Stimulated activated naive CD8-positive, alpha-beta T cell treated with anti-CD3 and anti-CD28 coated beads, Interleukin-15, Interleukin-2, amounts not matched to agents 100 ng/mL and 50 ng/mL, for 24 hours (primary cell): Measurements from ENCODE around the gene EPB41L4B.
A peak's percentile ranks its signal among the peaks of the same experiment; 100 is the strongest.

Source experiments
- H3K27ac Mint-ChIP-seq: one replicate; pipeline ENCODE4 v1.8.0; 2021; ENCODE audit warnings: mild to moderate bottlenecking, mixed read lengths
- H3K27me3 Mint-ChIP-seq: one replicate; pipeline ENCODE4 v1.8.0; 2021; ENCODE audit warnings: mixed read lengths
- H3K36me3 Mint-ChIP-seq: one replicate; pipeline ENCODE4 v1.8.0; 2021; ENCODE audit warnings: low read depth, mixed read lengths
- H3K4me1 Mint-ChIP-seq: one replicate; pipeline ENCODE4 v1.8.0; 2021; ENCODE audit warnings: low read depth, mixed read lengths
- H3K4me3 Mint-ChIP-seq: one replicate; pipeline ENCODE4 v1.8.0; 2021; ENCODE audit warnings: mild to moderate bottlenecking, mixed read lengths
- H3K9me3 Mint-ChIP-seq: one replicate; pipeline ENCODE4 v1.8.0; 2021; ENCODE audit warnings: mixed read lengths

The EPB41L4B gene

DNA sequence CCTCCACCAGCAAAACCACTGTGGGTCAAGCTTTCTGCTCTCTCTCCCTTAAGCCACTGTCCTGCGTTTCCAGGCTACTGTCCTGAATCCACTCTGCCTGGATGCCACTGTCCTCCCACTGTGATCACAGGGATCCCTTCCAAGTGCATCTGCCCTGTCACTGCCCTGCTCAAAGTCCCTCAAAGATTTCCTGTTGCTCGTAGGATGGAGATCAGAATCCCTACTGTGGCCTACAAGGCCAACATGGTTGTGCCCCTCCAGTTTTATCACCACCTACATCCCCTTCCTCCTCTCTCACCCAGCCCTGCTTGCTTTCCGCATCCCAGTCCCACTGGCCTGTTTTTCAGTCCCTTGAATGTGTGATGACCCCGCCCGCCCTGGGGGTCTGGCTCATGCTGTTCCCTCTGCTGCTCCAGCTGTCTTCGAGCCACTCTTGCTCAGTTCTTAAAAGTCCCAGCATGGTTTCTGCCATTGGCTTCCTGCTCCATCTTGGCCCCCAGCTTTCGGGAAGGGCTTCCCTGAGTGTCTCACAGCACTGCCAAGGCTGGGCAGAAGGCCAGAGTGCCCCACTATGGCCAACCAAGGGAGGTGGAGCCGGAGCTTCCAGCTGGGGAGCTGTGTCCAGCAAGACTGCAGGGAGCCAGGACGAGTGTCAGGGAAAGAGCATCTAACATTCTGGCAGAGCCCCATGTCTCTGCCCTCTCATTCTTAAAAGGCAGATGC, 140.9 kb downstream of the EPB41L4B start:
- Mint-ChIP-seq H3K4me1 (peaks cover 12% of the 10 kb centered on the region), H3K27ac (no peak overlapping the region)

DNA sequence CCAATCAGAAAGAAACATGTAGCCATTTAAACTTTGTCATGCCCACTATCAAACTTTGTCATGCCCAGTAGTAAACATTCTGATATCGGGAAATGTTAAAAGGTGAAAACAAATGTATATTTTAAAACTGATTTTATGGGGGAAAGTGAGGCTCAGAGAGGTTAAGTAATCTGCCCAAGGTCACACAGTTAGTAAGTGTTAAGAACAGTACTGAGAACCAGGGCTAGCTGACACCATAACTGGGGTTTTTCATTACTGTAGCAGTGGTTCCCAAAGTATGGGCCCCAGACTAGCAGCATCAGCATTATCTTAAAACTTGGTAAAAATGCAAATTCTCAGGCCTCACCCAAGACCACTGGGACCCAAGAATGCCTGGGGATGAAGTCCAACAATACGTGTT, 143.9 kb downstream of the EPB41L4B start:
- no peaks in the 10 kb centered on the region for H3K36me3 Mint-ChIP-seq
- no peak overlapping the region for H3K27ac Mint-ChIP-seq
- peaks cover 12% of the 10 kb centered on the region for H3K4me1 Mint-ChIP-seq
- no peaks in the 10 kb centered on the region for H3K9me3 Mint-ChIP-seq
- H3K4me3 Mint-ChIP-seq, result no peak overlapping the region
- H3K27me3 Mint-ChIP-seq, result peaks cover 9% of the 10 kb centered on the region

More for the DNA sequence above, 140.9 kb downstream of the EPB41L4B start:
- H3K36me3 Mint-ChIP-seq, result no peaks in the 10 kb centered on the region
- H3K4me3 Mint-ChIP-seq, result no peak overlapping the region
- peaks cover 11% of the 10 kb centered on the region for H3K27me3 Mint-ChIP-seq
- no peaks in the 10 kb centered on the region for H3K9me3 Mint-ChIP-seq

DNA sequence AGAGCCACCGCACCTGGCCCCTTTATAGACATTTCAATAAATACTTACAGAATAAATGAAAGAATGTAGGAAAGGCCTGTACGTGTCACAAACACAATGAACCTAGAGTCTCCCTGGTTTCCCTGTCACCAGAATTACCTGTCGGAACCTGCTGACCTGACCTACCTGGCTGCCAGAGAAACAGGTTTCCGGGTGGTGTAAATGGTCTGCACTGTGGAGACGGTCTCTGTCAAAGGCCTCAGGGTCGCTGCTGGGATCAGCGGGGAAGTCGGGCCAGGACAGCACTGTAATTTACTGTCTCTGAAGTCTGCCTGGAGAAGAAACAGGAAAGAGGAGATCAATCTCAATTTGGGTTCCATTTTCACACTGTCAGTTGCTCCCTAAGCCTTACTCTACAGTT, 144.5 kb downstream of the EPB41L4B start:
- Mint-ChIP-seq H3K4me1 (peaks cover 9% of the 10 kb centered on the region), H3K27ac (no peak overlapping the region), H3K27me3 (peaks cover 9% of the 10 kb centered on the region), H3K36me3 (no peaks in the 10 kb centered on the region), H3K9me3 (no peaks in the 10 kb centered on the region), H3K4me3 (no peak overlapping the region)

DNA sequence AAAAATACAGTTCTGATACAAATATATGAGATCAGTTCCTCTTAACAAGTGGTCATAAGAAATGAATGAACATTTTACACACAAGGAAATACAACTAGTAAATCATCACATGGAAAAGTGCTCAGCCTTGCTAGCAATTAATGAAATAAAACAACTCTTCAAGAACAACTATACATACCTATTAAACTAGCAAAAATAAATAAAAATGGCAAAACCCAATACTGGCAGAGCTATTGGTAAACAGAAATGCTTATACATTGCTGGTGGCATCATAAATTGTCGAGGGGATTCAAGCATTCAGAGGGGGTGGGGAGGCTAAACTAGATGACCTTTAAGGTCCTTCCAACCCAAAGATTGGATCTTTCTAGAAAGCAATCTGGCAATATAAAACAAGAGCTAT, 147.9 kb downstream of the EPB41L4B start:
- no peaks in the 10 kb centered on the region for H3K4me1 Mint-ChIP-seq
- no peak overlapping the region for H3K4me3 Mint-ChIP-seq
- no peaks in the 10 kb centered on the region for H3K36me3 Mint-ChIP-seq
- H3K27ac Mint-ChIP-seq, result no peak overlapping the region
- H3K27me3 Mint-ChIP-seq, result peaks cover 33% of the 10 kb centered on the region
- no peaks in the 10 kb centered on the region for H3K9me3 Mint-ChIP-seq

DNA sequence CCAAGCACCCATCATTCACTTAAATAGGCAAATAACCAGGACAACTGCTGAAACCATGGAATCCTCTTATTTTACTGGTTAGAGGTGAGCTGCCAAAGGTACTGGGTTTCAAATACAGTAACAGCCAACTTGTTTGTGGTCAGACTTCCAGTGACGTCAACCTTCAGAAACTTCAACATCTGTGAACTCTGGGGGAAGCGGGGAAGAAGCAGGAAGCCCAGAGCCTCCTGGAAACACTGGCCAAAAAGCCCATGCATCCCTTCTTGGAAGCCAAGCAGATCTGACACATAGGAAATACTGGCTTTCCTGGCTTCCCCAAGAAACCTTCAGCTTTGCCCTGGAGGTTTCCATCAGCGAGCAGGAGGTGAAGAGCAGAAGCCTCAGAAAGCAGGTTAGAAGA, 148.9 kb downstream of the EPB41L4B start:
- H3K4me1 Mint-ChIP-seq, result no peaks in the 10 kb centered on the region
- H3K36me3 Mint-ChIP-seq, result no peaks in the 10 kb centered on the region
- H3K27me3 Mint-ChIP-seq, result peaks cover 41% of the 10 kb centered on the region
- H3K9me3 Mint-ChIP-seq, result no peaks in the 10 kb centered on the region
- H3K27ac Mint-ChIP-seq, result no peak overlapping the region
- H3K4me3 Mint-ChIP-seq, result no peak overlapping the region

DNA sequence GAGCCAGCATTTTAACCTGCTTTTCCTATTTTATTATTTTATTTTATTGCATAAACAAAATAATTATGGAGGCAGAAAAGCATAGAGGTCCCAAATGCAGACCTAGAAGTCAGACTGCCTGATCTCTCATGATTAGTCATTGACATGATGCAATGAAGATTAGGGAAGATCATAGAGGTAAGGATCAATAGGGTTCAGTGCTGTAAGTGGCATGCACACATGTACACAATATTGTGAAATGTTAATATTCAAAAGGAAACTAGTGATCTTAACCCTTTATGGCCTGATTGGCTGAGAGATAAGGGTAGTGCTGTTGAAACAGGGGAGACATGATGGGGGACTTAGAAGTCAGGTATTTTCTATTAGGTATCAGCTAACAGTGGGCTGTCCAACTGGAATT, 152.7 kb downstream of the EPB41L4B start:
- H3K27me3 Mint-ChIP-seq, result peaks cover 62% of the 10 kb centered on the region
- H3K4me3 Mint-ChIP-seq, result no peak overlapping the region
- no peaks in the 10 kb centered on the region for H3K9me3 Mint-ChIP-seq

DNA sequence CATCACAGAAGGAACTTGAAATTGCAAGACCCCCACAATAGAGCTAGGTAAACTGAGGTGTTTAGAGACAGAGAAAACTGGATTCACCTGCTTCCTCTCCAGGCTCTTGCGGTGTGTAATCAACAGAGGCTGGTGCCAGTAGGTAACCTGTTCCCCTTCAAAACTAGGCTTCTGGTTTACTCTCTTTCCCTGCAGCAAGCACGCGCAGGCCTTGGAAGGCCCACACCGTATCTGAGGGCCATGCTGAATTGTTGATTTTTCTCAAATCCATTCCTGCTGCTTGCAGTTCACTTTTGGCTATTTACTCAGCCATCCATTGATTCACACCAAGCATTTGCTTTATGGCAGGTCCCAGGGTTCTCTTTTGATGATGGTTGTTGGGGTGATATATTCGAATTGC, 153.1 kb downstream of the EPB41L4B start:
- no peaks in the 10 kb centered on the region for H3K4me1 Mint-ChIP-seq
- H3K36me3 Mint-ChIP-seq, result no peaks in the 10 kb centered on the region
- peaks cover 64% of the 10 kb centered on the region for H3K27me3 Mint-ChIP-seq
- peak overlapping the region; percentile 14 for H3K4me3 Mint-ChIP-seq
- no peak overlapping the region for H3K27ac Mint-ChIP-seq
- H3K9me3 Mint-ChIP-seq, result no peaks in the 10 kb centered on the region

More for the DNA sequence above, 152.7 kb downstream of the EPB41L4B start:
- no peaks in the 10 kb centered on the region for H3K36me3 Mint-ChIP-seq
- H3K4me1 Mint-ChIP-seq, result no peaks in the 10 kb centered on the region
- H3K27ac Mint-ChIP-seq, result no peak overlapping the region

DNA sequence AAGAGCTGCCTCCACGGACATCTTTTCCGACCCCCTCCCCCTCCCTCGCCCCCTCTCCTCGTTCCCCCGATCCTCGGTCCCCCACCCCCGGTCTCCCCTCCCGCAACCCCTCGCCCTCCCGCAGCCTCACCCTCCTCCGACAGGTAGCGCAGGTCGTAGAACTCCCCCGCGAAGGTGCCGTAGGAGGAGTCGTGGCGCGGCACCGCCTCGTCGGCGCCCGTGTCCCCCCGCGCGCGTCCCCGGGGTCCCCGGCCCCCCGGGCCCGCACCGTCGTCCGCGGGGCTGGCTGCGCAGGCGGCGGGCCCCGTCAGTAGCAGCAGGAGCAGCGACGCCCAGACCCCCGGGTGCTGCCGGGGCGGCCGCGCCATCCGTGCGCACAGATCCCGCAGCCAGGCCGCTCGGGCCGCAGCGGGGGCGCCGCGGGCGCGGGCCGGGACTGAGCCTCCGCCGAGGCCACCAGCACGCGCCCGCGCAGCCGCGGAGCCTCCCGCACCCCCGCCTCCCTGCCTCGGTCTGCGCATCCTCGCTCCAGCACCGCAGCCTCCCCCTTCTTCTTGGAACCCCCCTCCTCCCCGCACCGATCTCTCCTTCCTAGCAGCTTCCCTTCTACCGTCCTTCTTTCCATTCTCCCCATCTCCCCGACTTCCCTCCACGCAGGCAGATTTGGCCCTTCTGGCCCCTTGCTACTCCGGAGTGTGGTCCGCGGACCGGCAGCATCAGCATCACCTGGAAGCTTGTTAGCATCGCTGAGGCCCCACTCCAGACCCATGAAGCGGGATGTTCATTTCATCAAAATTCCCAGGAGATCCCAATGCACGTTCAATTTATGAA, 153.9 kb downstream of the EPB41L4B start, which contains the start of gene FRRS1L:
Gene FRRS1L, minus strand, starts transcription at position 479 of the 831 bp plus-strand sequence. Its CDS starts 111 bp downstream, at position 368.
- Mint-ChIP-seq H3K9me3 (no peaks in the 10 kb centered on the region), H3K36me3 (no peaks in the 10 kb centered on the region), H3K4me3 (peak within 1 kb of the TSS; percentile 56), H3K4me1 (no peaks in the 10 kb centered on the region), H3K27me3 (peaks cover 64% of the 10 kb centered on the region), H3K27ac (no peak within 1 kb of the TSS)

DNA sequence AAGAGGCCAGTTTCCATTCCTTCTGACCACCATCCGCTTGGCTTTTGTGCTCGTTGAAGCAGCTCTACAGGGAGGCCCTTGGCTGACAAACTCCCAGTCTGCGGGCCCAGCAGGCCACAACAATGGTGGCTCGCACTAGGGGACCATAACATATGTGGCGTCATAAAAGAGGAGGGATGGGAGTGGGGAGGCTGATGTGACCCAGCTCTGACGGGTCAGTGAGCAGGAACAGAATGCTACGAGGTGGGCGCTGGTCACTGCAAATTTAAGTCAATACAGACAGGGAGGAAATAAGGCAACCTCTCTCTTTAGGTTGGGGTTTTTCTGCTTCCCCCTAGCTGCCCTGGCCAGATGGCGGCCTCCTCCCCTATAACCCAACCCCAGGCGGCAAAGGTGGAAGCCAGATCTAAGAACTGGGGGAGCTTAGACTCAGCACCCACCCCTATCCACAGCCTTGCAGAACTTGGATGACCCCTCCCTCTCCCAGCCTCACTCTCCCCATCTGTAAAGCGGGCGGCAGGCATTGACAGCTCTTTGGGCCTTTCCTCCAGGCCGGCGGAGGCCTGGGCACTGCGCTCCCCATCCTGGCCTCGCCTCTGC, 154.6 kb downstream of the EPB41L4B start:
- Mint-ChIP-seq H3K27me3 (peaks cover 69% of the 10 kb centered on the region), H3K27ac (no peak overlapping the region), H3K36me3 (no peaks in the 10 kb centered on the region), H3K4me1 (no peaks in the 10 kb centered on the region), H3K9me3 (no peaks in the 10 kb centered on the region), H3K4me3 (no peak overlapping the region)

DNA sequence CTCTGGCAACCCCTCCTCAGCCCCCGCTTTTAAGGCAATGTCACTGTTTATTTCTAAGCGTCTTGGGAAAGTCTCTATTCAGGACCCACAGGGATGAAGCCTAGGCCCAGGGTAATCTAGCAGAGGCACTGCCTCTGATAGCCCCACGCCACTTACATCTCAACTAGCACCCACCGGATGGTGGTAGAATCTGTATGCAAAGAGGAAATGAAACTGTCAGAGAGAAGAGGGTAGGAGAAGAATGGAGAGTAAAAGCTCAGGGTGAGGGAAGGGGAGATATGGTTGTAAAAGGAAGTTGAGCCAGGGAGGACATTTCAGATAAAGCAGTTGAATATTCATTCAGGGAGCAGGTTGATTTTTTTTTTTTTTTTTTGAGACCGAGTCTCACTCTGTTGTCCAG, 156.8 kb downstream of the EPB41L4B start:
- no peaks in the 10 kb centered on the region for H3K4me1 Mint-ChIP-seq
- no peak overlapping the region for H3K4me3 Mint-ChIP-seq
- H3K27me3 Mint-ChIP-seq, result peaks cover 55% of the 10 kb centered on the region

DNA sequence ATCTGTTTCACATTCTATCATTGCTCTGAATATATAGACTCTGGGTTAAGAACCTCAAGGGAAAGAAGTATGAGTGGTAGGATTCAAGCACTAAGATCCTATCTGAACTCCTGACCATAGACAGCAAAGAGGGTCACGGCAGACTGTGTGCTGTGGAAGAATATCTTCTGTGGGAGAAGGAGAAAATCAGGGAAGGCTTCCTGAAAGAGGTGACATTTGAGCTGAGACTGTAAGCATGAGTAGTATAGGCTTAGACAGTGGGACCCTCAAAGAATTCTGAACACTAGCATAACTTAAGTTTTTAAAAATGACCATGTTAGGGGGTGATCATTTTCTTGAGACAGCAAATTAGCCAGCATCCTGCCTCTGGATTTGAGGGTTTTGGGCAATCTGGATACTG, 157.7 kb downstream of the EPB41L4B start:
- Mint-ChIP-seq H3K36me3 (no peaks in the 10 kb centered on the region), H3K27me3 (peaks cover 48% of the 10 kb centered on the region), H3K4me1 (no peaks in the 10 kb centered on the region), H3K9me3 (no peaks in the 10 kb centered on the region), H3K4me3 (no peak overlapping the region), H3K27ac (no peak overlapping the region)

More for the DNA sequence above, 156.8 kb downstream of the EPB41L4B start:
- Mint-ChIP-seq H3K27ac (no peak overlapping the region), H3K36me3 (no peaks in the 10 kb centered on the region), H3K9me3 (no peaks in the 10 kb centered on the region)

DNA sequence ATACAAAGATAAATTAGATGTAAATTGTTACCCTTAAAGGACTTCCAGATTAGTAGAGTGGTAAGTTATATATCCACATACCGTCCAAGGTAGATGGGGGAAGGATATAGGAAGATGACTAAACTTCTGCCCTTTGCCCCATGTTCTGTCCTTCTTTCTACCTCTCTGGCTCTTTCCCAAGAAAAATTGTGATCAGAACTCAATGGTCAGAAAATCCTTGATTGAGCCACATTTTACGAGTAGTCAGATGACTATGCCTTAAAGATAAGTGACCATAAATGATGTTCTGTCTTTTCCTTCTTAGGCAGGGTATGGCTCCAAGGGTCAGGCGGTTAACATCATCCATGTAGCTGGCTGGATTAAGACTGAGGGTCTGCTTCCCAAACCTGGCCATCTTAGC, 158.2 kb downstream of the EPB41L4B start:
- H3K27me3 Mint-ChIP-seq, result peaks cover 43% of the 10 kb centered on the region
- H3K27ac Mint-ChIP-seq, result no peak overlapping the region
- no peak overlapping the region for H3K4me3 Mint-ChIP-seq
- no peaks in the 10 kb centered on the region for H3K36me3 Mint-ChIP-seq
- H3K9me3 Mint-ChIP-seq, result no peaks in the 10 kb centered on the region
- H3K4me1 Mint-ChIP-seq, result no peaks in the 10 kb centered on the region

DNA sequence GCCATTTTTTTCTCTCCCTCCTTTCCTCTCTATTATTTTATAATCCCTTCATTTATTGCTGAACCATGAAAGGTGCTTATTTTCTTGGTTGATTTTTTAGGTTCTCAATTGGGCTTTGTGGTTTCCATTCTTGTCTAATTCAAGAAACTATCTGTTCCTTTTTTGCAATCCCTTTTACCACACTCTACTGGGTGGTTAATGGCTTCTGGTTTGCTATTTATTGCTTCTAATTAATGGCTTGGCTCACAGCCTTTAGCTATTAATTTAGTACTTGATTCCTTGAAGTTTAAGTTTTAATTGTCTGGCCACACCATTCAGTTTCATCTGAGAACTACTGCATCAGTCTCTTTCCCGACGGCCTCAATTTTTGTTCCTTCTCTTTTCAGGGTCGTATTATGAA, 159.4 kb downstream of the EPB41L4B start:
- no peak overlapping the region for H3K4me3 Mint-ChIP-seq
- H3K36me3 Mint-ChIP-seq, result no peaks in the 10 kb centered on the region
- H3K27ac Mint-ChIP-seq, result no peak overlapping the region
- H3K9me3 Mint-ChIP-seq, result no peaks in the 10 kb centered on the region
- H3K4me1 Mint-ChIP-seq, result no peaks in the 10 kb centered on the region
- peaks cover 41% of the 10 kb centered on the region for H3K27me3 Mint-ChIP-seq

DNA sequence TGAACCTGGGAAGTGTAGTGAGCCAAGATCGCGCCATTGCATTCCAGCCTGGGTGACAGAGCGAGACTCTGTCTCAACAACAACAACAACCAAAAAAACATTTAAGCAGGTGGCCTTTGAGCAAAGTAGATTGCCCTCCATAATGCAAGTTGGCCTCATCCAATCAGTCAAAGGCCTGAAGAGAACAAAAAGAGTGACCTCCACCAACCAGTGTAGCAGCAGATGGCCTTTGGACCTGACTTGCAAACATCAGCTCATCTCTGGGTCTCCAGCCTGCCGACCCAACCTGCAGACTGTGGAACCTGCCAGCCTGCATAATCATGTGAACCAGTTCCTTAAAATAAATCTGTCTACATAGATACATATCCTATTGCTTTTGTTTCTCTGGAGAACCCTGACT, 161.3 kb downstream of the EPB41L4B start:
- peaks cover 25% of the 10 kb centered on the region for H3K27me3 Mint-ChIP-seq
- H3K27ac Mint-ChIP-seq, result no peak overlapping the region
- H3K4me3 Mint-ChIP-seq, result no peak overlapping the region
- H3K4me1 Mint-ChIP-seq, result no peaks in the 10 kb centered on the region
- H3K9me3 Mint-ChIP-seq, result peaks cover 5% of the 10 kb centered on the region
- no peaks in the 10 kb centered on the region for H3K36me3 Mint-ChIP-seq

DNA sequence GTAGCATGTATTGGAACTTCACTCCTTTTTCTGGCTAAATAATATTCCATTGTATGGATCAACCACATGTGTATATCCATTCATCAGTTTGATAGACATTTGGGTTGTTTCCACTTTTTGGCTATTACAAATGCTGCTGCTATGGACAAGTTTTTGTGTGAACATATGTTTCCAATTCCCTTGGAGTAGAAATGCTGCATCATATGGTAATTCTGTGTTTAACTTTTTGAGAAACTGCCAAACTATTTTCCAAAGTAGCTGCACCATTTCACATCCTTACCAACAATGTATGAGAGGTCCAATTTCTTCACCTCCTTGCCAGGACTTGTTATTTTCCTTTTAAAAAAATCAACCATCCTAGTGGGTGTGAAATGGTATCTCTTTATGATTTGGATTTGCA, 162.2 kb downstream of the EPB41L4B start:
- Mint-ChIP-seq H3K4me3 (no peak overlapping the region), H3K27ac (no peak overlapping the region)

More for the DNA sequence above, 162.2 kb downstream of the EPB41L4B start:
- peaks cover 25% of the 10 kb centered on the region for H3K27me3 Mint-ChIP-seq
- peaks cover 2% of the 10 kb centered on the region for H3K36me3 Mint-ChIP-seq
- H3K9me3 Mint-ChIP-seq, result peaks cover 15% of the 10 kb centered on the region
- H3K4me1 Mint-ChIP-seq, result no peaks in the 10 kb centered on the region
